ENCODE measurements around the gene MRGPRF.

DNA sequence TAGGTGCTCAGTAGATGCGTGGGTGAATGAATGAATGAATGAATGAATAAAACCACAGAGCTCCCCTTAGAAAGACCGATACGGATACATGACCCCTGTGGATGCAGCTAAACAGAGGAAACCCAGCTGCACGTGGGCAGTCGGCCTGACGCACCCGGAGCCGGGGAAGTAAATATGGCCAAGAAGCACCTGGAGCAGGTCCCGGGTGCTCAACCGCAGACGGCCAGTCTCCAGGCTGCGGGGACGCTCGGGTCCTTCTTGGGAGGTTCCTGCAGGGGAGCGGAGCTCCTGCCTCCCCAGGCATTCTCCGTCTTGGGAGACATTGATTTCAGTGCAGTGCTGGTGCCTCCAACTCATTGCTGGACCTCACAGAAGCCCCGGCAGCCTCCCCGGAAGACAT is 24.0 kb upstream of the MRGPRF start:
- TF ChIP-seq CTCF (IDR thresholded peaks at IDR 0.05) (no peak), POLR2A (IDR thresholded peaks at IDR 0.05) (no peak)
